OCI-LY1 (cell line): ENCODE measurements around the gene GRIP1.

Experiments
- H2AFZ ChIP-seq: fragments of 200-600 bp; sonication (generic), shearing (Covaris generic); 2 replicates; pipeline ENCODE4 v1.6.0; 2014; ENCODE audit warnings: antibody characterized with exemption, mild to moderate bottlenecking, low read length
- H3F3A ChIP-seq: fragments of 200-600 bp; sonication (generic), shearing (Covaris generic); 2 replicates; pipeline ENCODE4 v1.6.0; 2014; ENCODE audit warnings: mild to moderate bottlenecking, antibody characterized with exemption, low read length, moderate library complexity; ENCODE audit not compliant: insufficient read depth
- H3K27ac ChIP-seq: fragments of 200-600 bp; sonication (generic); 2 replicates; pipeline ENCODE4 v1.5.1; 2014; ENCODE audit warnings: low read length, mixed run types, mild to moderate bottlenecking, low read depth; ENCODE audit not compliant: poor library complexity, severe bottlenecking
- H3K27me3 ChIP-seq: fragments of 200-600 bp; sonication (generic); 2 replicates; pipeline ENCODE4 v1.6.0; 2014; ENCODE audit warnings: antibody characterized with exemption, mild to moderate bottlenecking, low read length, moderate library complexity; ENCODE audit not compliant: insufficient read depth
- H3K36me3 ChIP-seq: fragments of 200-600 bp; sonication (generic); 2 replicates; pipeline ENCODE4 v1.6.1; 2014; ENCODE audit warnings: mild to moderate bottlenecking, antibody characterized with exemption, low read length, moderate library complexity, mixed read lengths; ENCODE audit not compliant: insufficient read depth
- H3K4me1 ChIP-seq: fragments of 200-600 bp; sonication (generic); 2 replicates; pipeline ENCODE4 v1.5.1; 2014; ENCODE audit warnings: mild to moderate bottlenecking, low read length, moderate library complexity; ENCODE audit not compliant: insufficient read depth, severe bottlenecking
- H3K4me2 ChIP-seq: fragments of 200-600 bp; sonication (generic), shearing (Covaris generic); 2 replicates; pipeline ENCODE4 v1.6.1; 2014; ENCODE audit warnings: low read length
- H3K4me3 ChIP-seq: fragments of 200-600 bp; sonication (generic); 2 replicates; pipeline ENCODE4 v1.5.1; 2014; ENCODE audit warnings: low read length, low read depth, mild to moderate bottlenecking, mixed read lengths; ENCODE audit not compliant: poor library complexity, severe bottlenecking
- H3K79me2 ChIP-seq: fragments of 200-600 bp; shearing (Covaris generic); 2 replicates; pipeline ENCODE4 v1.6.1; 2016; ENCODE audit warnings: mixed run types, low read length, mixed read lengths; ENCODE audit not compliant: insufficient read depth
- H3K9ac ChIP-seq: fragments of 200-600 bp; sonication (generic), shearing (Covaris generic); 2 replicates; pipeline ENCODE4 v1.6.1; 2014; ENCODE audit warnings: mild to moderate bottlenecking, low read length, mixed read lengths
- H3K9me2 ChIP-seq: fragments of 200-600 bp; sonication (generic), shearing (Covaris generic); 2 replicates; pipeline ENCODE4 v1.6.1; 2014; ENCODE audit warnings: low read depth, mild to moderate bottlenecking, low read length, mixed read lengths
- H3K9me3 ChIP-seq: fragments of 200-600 bp; shearing (Covaris generic); 2 replicates; pipeline ENCODE4 v1.6.1; 2014; ENCODE audit warnings: low read length, mixed read lengths
- H4K20me1 ChIP-seq: fragments of 200-600 bp; sonication (generic), shearing (Covaris generic); 2 replicates; pipeline ENCODE4 v1.6.0; 2016; ENCODE audit warnings: mild to moderate bottlenecking, low read length; ENCODE audit not compliant: insufficient read depth
- CTCF ChIP-seq: fragments of 200-600 bp; sonication (generic), shearing (Covaris generic); IDR thresholded peaks from 2 replicates; pipeline ENCODE4 v1.5.1; 2017; ENCODE audit warnings: mild to moderate bottlenecking, antibody characterized with exemption, low read length, moderate library complexity, mixed read lengths
- EZH2 ChIP-seq: fragments of 200-600 bp; sonication (generic), shearing (Covaris generic); IDR thresholded peaks from 2 replicates; pipeline ENCODE4 v1.8.0; 2017; ENCODE audit warnings: borderline replicate concordance, mixed run types, mild to moderate bottlenecking, antibody characterized with exemption, low read length, moderate library complexity, mixed read lengths

Gene GRIP1

GRCh38 chr12:66589095-66589494, 89.8 kb downstream of the GRIP1 start:
- H3K36me3 ChIP-seq = no peaks in the 10 kb centered on the region
- peak overlapping the region; percentile 75 for H3K27ac ChIP-seq
- H3K27me3 ChIP-seq = no peaks in the 10 kb centered on the region
- no peaks in the 10 kb centered on the region for H3K79me2 ChIP-seq
- peak overlapping the region; percentile 36; the same call in 1 of the 2 replicates for H3K4me2 ChIP-seq
- TF ChIP-seq CTCF (no peak), EZH2 (no peak)
- H3K4me1 ChIP-seq = peaks cover 36% of the 10 kb centered on the region
- H3F3A ChIP-seq = no peaks in the 10 kb centered on the region
- H3K9me2 ChIP-seq = no peaks in the 10 kb centered on the region
- H2AFZ ChIP-seq = 0 out of 2 replicates have a peak overlapping the region, but pooled peaks have one; percentile 5
- H3K9me3 ChIP-seq = no peaks in the 10 kb centered on the region
- no peaks in the 10 kb centered on the region for H4K20me1 ChIP-seq
- H3K4me3 ChIP-seq = no peak overlapping the region
- no peak overlapping the region for H3K9ac ChIP-seq

- Histone ChIP-seq H3K36me3 (no peaks in the 10 kb centered on the region), H3K27me3 (no peaks in the 10 kb centered on the region), H3K4me2 (peak overlapping the region; percentile 9; the same call in 1 of the 2 replicates), H3K27ac (peak overlapping the region; percentile 75), H3K4me1 (peaks cover 36% of the 10 kb centered on the region), H3K9ac (0 out of 2 replicates have a peak overlapping the region, but pooled peaks have one; percentile 4), H3F3A (no peaks in the 10 kb centered on the region), H3K9me3 (no peaks in the 10 kb centered on the region), H2AFZ (no peak overlapping the region), H3K9me2 (no peaks in the 10 kb centered on the region), H3K4me3 (no peak overlapping the region), H4K20me1 (no peaks in the 10 kb centered on the region), H3K79me2 (no peaks in the 10 kb centered on the region)
- TF ChIP-seq CTCF = no peak
- no peak for TF ChIP-seq EZH2
Measured at GRCh38 chr12:66587912-66588311, 91.0 kb downstream of the GRIP1 start.

- no peak for TF ChIP-seq EZH2
- no peak for TF ChIP-seq CTCF
- H3K9me3 ChIP-seq = no peaks in the 10 kb centered on the region
- no peak overlapping the region for H3K4me2 ChIP-seq
- H3K27ac ChIP-seq = no peak overlapping the region
- no peaks in the 10 kb centered on the region for H3K79me2 ChIP-seq
- no peaks in the 10 kb centered on the region for H3K27me3 ChIP-seq
- no peaks in the 10 kb centered on the region for H3K36me3 ChIP-seq
- H3K4me1 ChIP-seq = peaks cover 26% of the 10 kb centered on the region
- no peak overlapping the region for H3K4me3 ChIP-seq
- no peak overlapping the region for H3K9ac ChIP-seq
- no peaks in the 10 kb centered on the region for H4K20me1 ChIP-seq
- no peaks in the 10 kb centered on the region for H3K9me2 ChIP-seq
- H3F3A ChIP-seq = no peaks in the 10 kb centered on the region
- no peak overlapping the region for H2AFZ ChIP-seq
Measured at GRCh38 chr12:66584673-66585072, 94.2 kb downstream of the GRIP1 start.
